ENCODE data around the gene NLN.

Gene NLN

DNA sequence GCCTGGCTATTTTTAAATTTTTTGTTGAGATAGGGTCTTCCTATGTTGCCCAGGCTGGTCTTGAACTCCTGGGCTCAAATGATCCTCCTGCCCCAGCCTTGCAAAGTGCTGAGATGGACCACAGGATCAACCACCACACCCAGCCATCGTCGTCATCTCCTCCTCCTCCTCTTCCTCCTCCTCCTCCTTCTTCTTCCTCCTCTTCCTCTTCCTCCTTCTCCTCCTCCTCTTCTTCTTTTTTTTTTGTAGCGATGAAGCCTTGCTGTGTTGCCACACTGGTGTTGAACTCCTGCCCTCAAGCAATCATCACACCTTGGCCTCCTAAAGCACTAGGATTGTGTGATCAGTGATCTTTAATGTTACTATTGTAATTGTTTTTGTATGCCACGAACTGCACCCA, 155.0 kb downstream of the NLN start:
- DNase-seq = no peak
